ENCODE results near the gene KCNQ1OT1.

The KCNQ1OT1 gene

GRCh38 chr11:2730272-2731129 is 30.7 kb upstream of the KCNQ1OT1 start:
- no peaks in the 10 kb centered on the region for H3K4me1 ChIP-seq
- no peak for DNase-seq
- intact Hi-C loops (cut with DNase I; ENCODE audit: low total_unique reads) = no loop called here
- H3K27me3 ChIP-seq = no peaks in the 10 kb centered on the region
- TF ChIP-seq CTCF (IDR thresholded peaks at IDR 0.05) = no peak
- H3K36me3 ChIP-seq = no peaks in the 10 kb centered on the region
- H3K9me3 ChIP-seq = no peaks in the 10 kb centered on the region
- no peak overlapping the region for H3K27ac ChIP-seq
- H3K4me3 ChIP-seq = no peak overlapping the region

GRCh38 chr11:2729841-2730240 is 30.0 kb upstream of the KCNQ1OT1 start:
- Histone ChIP-seq H3K27ac (no peak overlapping the region), H3K36me3 (no peaks in the 10 kb centered on the region), H3K9me3 (no peaks in the 10 kb centered on the region), H3K4me1 (no peaks in the 10 kb centered on the region), H3K4me3 (no peak overlapping the region), H3K27me3 (no peaks in the 10 kb centered on the region)
- no peak for DNase-seq
- intact Hi-C loops (cut with DNase I; ENCODE audit: low total_unique reads) = no loop called here
- TF ChIP-seq CTCF (IDR thresholded peaks at IDR 0.05) = no peak

GRCh38 chr11:2728663-2729332 is 29.0 kb upstream of the KCNQ1OT1 start:
- TF ChIP-seq CTCF (IDR thresholded peaks at IDR 0.05) = no peak
- no peak overlapping the region for H3K4me3 ChIP-seq
- no peaks in the 10 kb centered on the region for H3K9me3 ChIP-seq
- no peak for DNase-seq
- H3K36me3 ChIP-seq = no peaks in the 10 kb centered on the region
- intact Hi-C loops (cut with DNase I; ENCODE audit: low total_unique reads) = no loop called here
- no peaks in the 10 kb centered on the region for H3K27me3 ChIP-seq
- no peak overlapping the region for H3K27ac ChIP-seq
- no peaks in the 10 kb centered on the region for H3K4me1 ChIP-seq

- no peak for TF ChIP-seq CTCF (IDR thresholded peaks at IDR 0.05)
- no peak for DNase-seq
- Histone ChIP-seq H3K27ac (no peak overlapping the region), H3K9me3 (no peaks in the 10 kb centered on the region), H3K4me1 (no peaks in the 10 kb centered on the region), H3K36me3 (no peaks in the 10 kb centered on the region), H3K4me3 (no peak overlapping the region), H3K27me3 (no peaks in the 10 kb centered on the region)
- intact Hi-C loops (cut with DNase I; ENCODE audit: low total_unique reads) = no loop called here
Measured at GRCh38 chr11:2728128-2728662, 28.4 kb upstream of the KCNQ1OT1 start.

- TF ChIP-seq CTCF (IDR thresholded peaks at IDR 0.05) = no peak
- H3K9me3 ChIP-seq = no peaks in the 10 kb centered on the region
- intact Hi-C loops (cut with DNase I; ENCODE audit: low total_unique reads) = no loop called here
- H3K36me3 ChIP-seq = no peaks in the 10 kb centered on the region
- H3K27ac ChIP-seq = no peak overlapping the region
- no peaks in the 10 kb centered on the region for H3K4me1 ChIP-seq
- DNase-seq = no peak
- H3K4me3 ChIP-seq = no peak overlapping the region
- peaks cover 0 to 2% of the 10 kb centered on the region in 2 donors for H3K27me3 ChIP-seq
Measured at GRCh38 chr11:2726964-2727363, 27.2 kb upstream of the KCNQ1OT1 start.
